HG03025 (cell line): ENCODE results near the gene ARHGAP44.

ENCODE experiments used
- ATAC-seq: cut with Tn5 transposase; IDR thresholded peaks from one replicate; pipeline ENCODE4 v1.9.1; 2021; ENCODE audit warnings: mild to moderate bottlenecking, moderate library complexity; ENCODE audit not compliant: unreplicated experiment, low FRiP score

ARHGAP44 gene

DNA sequence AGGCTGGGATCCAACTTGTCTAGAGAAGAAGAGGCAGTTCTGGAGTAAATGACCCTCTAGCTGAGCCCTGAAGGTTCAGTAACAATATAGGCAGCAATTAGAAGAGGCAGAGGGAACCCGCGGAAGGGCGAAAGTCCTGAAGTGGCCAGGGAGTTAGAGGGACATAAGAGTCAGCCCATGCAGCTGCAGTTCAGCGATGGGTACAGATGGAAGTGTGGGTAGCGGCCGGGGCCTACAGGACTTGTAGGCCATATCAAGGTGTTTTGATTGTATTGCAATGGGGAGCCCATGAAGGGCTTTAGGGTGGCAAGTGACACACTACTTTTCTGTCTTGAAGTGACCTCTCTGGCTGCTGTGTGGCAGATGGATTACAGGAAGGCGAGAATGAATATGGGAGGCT lies 225.5 kb downstream of the ARHGAP44 start:
- no peak for ATAC-seq

DNA sequence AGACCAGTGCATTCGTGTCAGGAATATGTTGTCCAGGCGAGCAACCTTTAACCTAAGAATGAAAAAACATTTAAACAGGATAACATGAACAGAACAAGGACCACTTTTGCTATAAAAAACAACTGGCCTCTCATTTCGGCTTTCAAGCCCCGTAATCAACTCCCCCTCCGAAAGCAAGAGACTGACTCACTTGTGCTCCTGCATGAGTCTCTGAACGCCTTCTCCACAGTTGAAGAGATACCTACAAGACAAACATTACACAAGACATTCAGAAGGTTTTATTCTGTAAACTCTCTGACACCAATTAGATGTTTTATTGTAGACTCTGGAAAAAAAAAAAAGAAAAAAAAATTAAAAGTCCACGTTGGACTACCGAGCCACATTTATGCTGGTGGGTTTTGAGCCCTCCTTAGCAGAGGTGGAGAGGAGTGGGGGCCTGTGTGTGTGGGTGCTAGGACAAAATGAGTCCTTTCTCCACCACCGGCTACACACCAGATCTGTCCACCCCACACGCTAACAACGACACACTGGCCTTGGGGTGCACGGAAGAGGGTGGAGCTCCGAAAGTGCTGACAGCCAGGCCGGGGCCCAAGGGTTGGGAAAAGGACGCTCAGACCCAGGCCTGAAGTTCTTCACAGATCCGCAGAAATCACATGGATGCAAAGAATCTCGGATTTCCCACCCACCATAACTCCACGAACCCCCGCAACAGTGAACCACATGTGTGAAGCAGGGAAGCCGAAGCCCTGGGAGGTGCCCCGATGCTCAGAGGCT lies 227.8 kb downstream of the ARHGAP44 start:
- ATAC-seq: peak; percentile 6

DNA sequence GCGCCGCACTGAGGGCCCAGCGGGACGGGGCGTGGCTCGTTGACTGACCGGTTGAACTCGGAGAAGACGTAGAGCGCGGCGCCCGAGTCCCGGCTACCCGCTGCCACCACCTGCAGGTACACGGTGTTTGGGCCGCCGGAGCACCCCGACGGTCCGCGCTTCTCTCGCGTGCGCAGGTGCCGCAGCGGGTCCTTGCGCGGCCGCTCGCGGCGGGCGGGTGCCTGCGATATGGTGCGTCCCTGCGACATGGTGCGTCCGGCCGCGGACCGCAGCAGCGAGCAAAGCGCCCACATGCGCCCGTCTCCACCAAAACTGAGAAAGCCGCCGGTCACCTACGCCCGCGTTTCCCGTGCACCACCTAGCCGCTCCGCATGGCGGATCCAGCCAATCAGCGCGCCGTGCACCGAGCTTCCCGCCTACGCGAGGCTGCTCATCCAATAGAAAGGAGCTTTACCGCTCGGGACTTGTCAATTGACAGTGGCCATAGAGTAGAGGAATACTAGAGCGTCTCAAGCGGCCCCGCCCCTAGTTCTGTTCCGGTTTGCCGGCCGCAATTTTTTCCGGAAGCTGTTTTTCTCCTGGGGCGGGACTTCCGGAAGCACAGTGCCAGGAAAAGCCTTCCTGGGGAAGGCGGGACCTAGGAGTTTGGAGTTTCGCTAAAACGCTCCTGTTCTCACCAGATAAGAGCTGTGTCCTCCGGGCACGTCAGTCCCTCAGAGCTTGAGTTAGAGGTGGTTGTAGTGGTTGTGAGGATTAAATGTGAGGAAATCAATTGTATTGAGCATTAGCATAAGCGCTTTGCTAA lies 228.6 kb downstream of the ARHGAP44 start, which contains the start of gene ELAC2:
Gene ELAC2, minus strand, starts transcription at position 373 of the 805 bp plus-strand sequence. Its CDS starts 80 bp downstream, at position 293.
- peak; percentile 98 for ATAC-seq

DNA sequence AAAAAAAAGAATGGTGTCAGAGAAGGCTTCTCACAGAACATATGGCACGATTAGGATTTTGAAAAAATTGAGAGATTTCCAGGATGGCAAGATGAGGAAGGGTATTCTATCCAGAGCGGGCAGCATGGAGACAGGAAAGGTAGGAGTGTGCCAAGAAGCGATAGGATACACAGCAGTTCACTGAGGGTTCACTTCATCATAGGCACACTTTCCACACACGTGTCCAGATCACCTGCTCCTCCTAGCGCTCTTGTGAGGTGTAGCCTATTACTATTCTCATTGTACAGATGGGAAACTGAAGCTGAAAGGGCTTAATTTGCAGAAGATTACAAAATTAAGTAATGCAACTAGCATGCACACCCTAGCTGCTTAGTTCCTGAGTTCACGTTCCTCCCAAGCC lies 234.7 kb downstream of the ARHGAP44 start:
- no peak for ATAC-seq

DNA sequence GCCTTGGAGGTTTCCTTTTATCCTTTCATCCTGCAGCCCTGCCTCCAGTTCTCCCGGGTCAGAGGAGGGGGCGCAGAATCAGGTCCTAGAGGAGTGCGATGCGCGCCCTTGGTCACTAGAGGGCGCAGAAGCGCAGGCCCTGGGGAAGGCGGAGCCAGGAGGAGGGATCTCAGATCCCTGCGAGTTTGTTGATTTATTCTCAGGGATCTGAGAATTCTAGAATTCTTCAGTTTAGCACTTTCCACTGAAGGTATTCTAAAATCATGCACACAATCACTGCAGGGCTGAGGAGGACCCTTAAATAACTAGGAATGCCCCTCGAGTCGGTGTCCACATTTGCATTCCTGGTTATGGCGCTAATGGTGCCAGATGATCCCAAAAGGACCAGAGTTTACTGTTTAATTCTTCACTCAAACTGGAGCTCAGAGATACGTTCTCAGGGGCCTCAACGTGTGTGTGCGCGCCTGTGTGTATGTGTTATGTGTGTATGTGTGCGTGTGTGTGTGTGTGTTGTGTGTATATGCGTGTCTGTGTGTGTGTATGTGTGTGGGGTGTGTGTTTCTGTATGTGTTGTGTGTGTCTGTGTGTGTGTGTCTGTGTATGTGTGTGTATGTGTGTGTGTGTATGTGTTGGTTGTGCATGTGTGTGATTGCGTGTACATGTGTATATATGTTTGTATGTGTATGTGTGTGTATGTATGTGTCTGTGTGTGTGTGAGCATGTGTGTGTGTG lies 235.4 kb downstream of the ARHGAP44 start:
- ATAC-seq: peak; percentile 69

DNA sequence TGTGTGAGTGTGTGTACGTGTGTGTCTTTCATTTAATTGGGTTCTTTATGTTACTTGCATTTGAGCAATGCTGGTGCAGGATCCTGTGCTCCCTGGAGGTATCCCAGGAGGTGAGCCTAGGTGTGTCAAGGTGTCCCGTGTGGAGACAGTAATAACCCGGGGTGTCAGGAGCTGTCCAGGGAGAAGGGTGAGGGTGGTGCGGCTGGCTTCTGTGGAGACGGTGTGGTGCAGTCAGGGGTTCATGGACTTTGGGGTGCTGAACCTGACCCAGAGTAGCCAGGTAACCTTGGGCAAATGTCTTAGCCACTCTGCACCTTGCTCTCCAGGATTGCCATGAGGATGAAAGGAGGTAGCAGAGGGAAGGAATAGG lies 235.9 kb downstream of the ARHGAP44 start:
- no peak for ATAC-seq

DNA sequence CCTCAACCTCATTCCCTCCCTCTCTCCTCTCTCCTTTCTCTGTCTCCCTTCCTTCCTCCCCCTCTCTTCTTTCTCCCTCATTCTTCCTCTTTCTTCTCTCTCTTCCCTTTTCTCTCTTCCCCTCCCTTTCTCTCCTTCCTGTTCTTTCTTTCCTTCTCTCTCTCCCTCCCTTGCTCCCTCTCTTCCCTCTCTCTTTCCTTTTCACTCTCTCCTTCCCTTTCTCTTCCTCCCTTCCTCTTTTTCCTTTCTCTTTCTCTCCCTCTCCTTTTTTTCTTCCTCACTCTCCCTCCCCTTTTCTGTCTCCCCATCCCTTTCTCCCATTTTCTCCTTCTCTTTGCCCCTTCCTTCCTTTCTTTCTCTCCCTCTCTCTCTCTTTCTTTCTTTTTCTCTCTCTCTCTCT lies 236.4 kb downstream of the ARHGAP44 start:
- ATAC-seq: no peak

DNA sequence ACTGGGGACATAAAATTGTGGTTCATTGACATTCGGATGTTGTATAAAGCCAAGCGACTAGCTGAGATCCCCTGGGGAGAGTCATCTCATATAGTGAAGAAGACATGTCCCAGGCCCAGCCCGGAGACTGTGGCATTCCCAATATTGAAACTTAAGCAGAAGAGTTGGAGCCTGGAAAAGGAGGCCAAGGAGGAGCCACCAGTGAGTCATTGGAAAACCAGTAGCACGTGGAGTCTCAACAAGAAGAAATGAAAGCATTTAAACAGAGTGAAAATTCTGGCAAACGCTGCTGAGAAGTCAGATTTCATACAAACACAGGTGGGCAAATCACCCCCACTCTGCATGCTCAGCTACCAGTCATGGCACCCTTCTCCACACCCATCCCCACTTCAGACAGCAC lies 237.9 kb downstream of the ARHGAP44 start:
- no peak for ATAC-seq

DNA sequence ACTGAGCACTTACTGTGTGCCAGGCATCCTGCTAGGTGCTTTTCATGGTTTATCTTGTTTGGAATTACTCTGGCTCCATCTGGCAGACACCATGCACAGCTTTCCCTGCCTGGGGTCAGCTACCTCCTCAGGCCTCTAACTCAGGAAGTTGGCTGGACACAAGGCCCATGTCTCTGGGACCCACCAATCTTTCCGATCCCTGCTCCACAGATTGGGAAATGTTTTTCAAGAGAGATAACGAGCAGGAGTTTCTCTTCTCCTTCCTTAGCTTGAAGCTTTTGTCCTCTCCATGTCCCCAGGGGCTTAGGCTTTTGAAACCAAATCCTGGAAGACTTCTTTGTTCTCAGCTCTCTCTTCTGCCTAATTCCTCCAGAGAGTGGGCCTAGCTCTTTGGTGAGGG lies 240.0 kb downstream of the ARHGAP44 start:
- no peak for ATAC-seq

DNA sequence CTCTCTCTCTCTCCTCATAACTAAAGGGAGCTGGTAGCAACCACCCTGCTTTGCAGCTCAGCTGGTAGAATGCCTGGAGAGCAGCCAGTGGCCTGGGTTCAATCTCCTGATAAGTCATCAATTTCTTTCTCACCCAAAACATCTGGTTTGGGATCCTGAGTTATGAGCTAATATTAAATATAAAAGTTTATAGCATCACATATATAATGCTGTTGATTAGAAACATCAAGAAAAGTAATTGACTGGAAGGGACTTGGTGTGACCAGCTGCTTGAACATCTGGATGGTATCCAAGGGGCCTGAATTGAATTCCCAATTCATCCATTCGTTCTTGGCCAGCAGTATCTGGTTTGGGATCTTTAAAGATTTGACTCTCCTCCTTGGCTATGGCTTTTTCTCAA lies 240.8 kb downstream of the ARHGAP44 start:
- no peak for ATAC-seq

DNA sequence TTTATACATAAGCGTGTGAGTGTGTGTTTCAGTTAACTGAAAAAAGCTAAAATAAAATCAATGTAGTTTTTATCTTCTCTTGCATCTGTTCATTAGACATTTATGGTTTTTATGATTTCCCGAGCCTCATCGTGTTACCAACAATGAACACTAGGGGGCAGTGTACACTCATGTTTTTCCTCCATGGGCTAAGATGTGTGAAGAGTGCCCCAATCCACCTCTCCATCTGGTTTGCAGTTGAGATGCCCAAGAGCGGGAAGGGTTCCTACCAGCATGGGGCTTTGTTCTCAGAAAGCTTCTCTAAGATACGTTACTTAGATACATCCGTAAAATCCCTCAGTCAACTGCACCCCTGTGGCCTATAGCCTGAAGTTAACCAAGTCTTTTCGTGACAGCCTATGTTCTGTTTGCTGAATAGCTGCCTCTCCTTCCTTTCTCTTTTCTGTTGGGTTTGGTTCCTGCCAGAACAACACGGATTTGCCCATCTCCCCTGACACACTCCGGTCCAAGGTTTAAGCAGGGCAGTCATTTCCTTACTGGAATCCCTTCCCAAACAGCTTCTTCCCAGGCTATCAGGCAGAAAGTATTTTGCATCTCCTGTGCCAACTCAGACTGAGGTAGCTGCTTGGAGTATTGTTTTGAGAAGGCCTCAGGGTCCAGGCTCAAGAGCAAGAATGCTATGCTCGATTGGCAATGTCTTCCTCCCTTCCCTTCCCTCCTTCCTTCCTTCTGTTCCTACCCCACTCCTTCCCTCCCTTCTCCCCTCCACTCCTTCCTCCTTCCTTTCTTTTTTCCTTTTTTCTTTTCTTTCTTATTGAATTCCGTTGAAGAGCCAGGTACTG lies 241.4 kb downstream of the ARHGAP44 start:
- ATAC-seq: no peak

DNA sequence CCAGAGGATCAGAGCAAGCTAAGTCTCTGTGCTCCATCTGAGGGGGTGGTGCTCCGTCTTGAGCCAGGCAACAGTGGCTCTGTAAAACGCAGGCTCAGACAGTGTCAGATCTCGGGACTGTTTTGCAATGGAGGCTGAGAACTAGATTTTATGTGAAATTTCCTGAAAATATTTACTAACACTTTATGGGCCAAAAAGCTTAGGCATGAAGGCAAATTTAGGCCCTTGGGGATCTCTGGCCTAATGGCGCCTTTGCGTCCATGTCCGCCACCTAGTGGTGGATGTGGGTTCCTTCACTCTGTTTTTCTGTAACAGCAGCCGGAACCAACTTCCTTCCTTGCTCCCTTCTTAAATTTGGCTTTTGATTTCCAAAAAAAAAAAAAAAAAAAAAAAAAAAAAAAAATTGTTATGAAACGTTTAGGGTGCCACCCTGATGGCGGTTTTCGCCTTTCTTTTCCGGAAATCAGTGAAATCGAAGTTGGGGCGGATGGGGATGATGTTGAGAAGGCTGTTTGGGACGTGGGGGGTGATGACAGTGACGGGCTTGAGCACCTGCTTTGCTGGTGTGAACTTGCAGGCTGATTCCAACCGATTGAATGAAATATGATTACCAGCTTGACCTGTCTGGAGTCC lies 242.5 kb downstream of the ARHGAP44 start:
- ATAC-seq: peak; percentile 60

DNA sequence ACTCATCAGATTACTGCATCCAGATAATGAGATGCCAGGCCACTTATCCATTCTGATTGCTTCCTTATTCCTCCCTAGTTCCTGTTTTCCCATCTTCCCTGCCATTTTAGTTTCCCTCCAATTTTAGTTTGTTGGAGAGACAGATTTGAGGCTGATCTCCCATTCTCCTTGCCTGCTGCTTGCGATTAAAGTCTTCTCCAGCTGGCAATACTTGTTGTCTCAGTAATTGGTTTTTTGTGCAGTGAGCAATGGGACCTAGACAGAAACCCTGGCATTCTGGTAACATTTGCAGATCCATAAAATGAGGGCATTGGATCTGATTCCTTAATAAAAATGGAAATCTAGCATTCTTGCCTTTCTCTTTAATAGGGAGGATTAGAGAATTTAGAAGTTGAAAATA lies 246.1 kb downstream of the ARHGAP44 start:
- no peak for ATAC-seq

DNA sequence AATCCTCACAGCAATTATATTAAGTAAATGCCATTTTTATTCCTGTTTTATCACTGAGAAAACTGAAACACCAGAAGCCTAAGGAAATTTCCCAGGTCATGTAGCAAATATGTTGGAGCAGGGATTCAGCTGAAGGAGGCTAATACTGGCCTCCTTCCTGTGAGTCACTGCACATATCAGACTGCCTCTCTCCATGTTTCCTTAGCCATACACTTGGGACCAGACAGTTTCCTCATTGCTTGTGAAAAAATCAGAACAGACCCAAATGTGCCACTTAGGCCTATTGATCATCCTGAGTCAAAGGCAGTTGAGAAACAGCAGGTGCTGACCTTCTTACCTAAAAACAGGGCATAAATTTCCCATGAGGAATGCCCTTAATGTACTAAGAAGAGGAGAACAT lies 247.5 kb downstream of the ARHGAP44 start:
- no peak for ATAC-seq

DNA sequence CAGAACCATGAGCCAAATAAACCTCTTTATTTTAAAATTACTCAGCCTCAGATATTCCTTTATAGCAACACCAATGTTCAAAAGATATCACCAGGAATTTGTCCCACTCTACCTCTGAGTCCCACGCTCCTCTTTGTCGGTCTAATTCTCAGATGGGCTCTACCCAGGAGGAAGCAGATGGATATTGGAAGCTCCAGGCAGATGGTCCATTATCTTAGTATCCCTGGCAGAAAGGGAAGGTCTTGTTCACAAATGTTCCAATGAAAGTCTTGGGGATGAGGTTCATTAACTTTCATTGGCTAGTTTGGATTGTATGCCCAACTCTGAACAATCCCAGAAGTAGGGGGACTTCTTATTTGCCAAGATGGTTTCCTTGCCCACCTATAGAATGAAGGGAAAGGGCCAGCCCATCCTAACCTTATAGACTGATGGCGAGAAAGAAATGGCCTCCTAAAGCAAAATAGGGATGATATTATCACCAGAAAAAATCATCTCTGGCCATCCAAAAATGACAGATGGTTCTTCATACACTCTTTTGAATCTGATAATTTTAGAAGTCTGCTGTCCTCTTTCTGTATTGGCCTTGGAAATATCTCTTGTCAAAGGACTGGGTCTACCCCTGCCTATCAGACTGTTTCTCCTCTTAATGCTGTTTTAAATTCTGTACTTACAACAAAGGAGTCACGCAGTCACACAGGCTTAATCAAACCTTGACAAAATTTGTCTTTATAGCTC lies 249.8 kb downstream of the ARHGAP44 start:
- no peak for ATAC-seq
